Endodermal cell (in vitro differentiated cells): Measurements from ENCODE around the gene ZNF592. TPM values are rescaled to one million over a fixed set of nuclear protein-coding genes. Genes with fewer than 3 reads are reported as not detected.

Source experiments
- DNase-seq: peaks from one replicate; pipeline ENCODE4 v3.0.0-alpha.2; 2017
- H3K27ac ChIP-seq: 2 replicates; pipeline ENCODE4 v1.5.1; 2013; ENCODE audit warnings: mild to moderate bottlenecking, low read depth, low read length, moderate library complexity
- H3K27me3 ChIP-seq: 2 replicates; pipeline ENCODE4 v1.6.1; 2013; ENCODE audit warnings: mild to moderate bottlenecking, low read length, moderate library complexity; ENCODE audit not compliant: insufficient read depth, control insufficient read depth, poor library complexity, severe bottlenecking
- H3K36me3 ChIP-seq: 2 replicates; pipeline ENCODE4 v1.7.0; 2013; ENCODE audit warnings: mild to moderate bottlenecking, low read length, moderate library complexity; ENCODE audit not compliant: control insufficient read depth, insufficient read depth
- H3K4me1 ChIP-seq: one replicate; pipeline ENCODE4 v1.7.0; 2013; ENCODE audit warnings: low read length; ENCODE audit not compliant: control insufficient read depth, insufficient read depth
- H3K4me3 ChIP-seq: 2 replicates; pipeline ENCODE4 v1.5.1; 2013; ENCODE audit warnings: mild to moderate bottlenecking, low read length, moderate library complexity
- H3K9ac ChIP-seq: 2 replicates; pipeline ENCODE4 v1.6.1; 2013; ENCODE audit warnings: mild to moderate bottlenecking, low read length, moderate library complexity; ENCODE audit not compliant: poor library complexity, severe bottlenecking; ENCODE audit errors: extremely low read depth
- H3K9me3 ChIP-seq: 2 replicates; pipeline ENCODE4 v1.6.1; 2013; ENCODE audit warnings: mild to moderate bottlenecking, low read length, moderate library complexity; ENCODE audit not compliant: control insufficient read depth
- H3K27ac Mint-ChIP-seq: 2 replicates; pipeline ENCODE4 v1.8.0; 2020; ENCODE audit warnings: mixed read lengths
- H3K27me3 Mint-ChIP-seq: 2 replicates; pipeline ENCODE4 v1.8.0; 2021; ENCODE audit warnings: mild to moderate bottlenecking, mixed read lengths; ENCODE audit not compliant: insufficient read depth
- H3K36me3 Mint-ChIP-seq: 2 replicates; pipeline ENCODE4 v1.8.0; 2020; ENCODE audit warnings: low read depth, mixed read lengths
- H3K4me1 Mint-ChIP-seq: 2 replicates; pipeline ENCODE4 v1.8.0; 2020; ENCODE audit warnings: mixed read lengths
- H3K4me3 Mint-ChIP-seq: 2 replicates; pipeline ENCODE4 v1.8.0; 2020; ENCODE audit warnings: mild to moderate bottlenecking, moderate library complexity, mixed read lengths
- H3K9me3 Mint-ChIP-seq: 2 replicates; pipeline ENCODE4 v1.8.0; 2020; ENCODE audit warnings: mild to moderate bottlenecking, mixed read lengths
- CTCF ChIP-seq: fragments of 200-600 bp; sonication (generic); conservative IDR thresholded peaks from 2 replicates; pipeline ENCODE4 v1.5.0; 2021; ENCODE audit warnings: antibody characterized with exemption, mild to moderate bottlenecking
- WGBS, 2 experiments: methylation state at CpG; one replicate each; pipeline versions ENCODE4 v1.1.5 to v1.1.7; 2013; ENCODE audit warnings: missing lambda C conversion rate in 2 of 2, mixed read lengths in 1 of 2; ENCODE audit not compliant: insufficient coverage in 1 of 2, insufficient read length in 1 of 2; 5-methylcytosine and 5-hydroxymethylcytosine counted together
- total RNA-seq, 2 donors: library from RNA; stranded (reverse); fragmentation: NEBNext Ultra II Directional in 1 of 2; extraction: Animal tissue kit (Norgen Biotek cat#: 25700) in 1 of 2; gene quantifications; 2 replicates in 1 of 2; 3 replicates in 1 of 2; pipeline ENCODE4 v1.2.1, GENCODE V29; 2021

Gene ZNF592
- total RNA-seq, 2 donors from 2014 or later = 33.3 to 35.2 TPM

GRCh38 chr15:84799511-84800187 is 51.3 kb downstream of the ZNF592 start:
- H3K4me3 ChIP-seq = no peak overlapping the region
- no peaks in the 10 kb centered on the region for H3K27me3 ChIP-seq
- peaks cover 60% of the 10 kb centered on the region for H3K36me3 Mint-ChIP-seq
- H3K9me3 Mint-ChIP-seq = no peaks in the 10 kb centered on the region
- no peaks in the 10 kb centered on the region for H3K4me1 ChIP-seq
- no peak overlapping the region for H3K9ac ChIP-seq
- DNase-seq = no peak
- no peaks in the 10 kb centered on the region for H3K9me3 ChIP-seq
- no peak overlapping the region for H3K4me3 Mint-ChIP-seq
- peaks cover 81% of the 10 kb centered on the region for H3K36me3 ChIP-seq
- H3K27ac Mint-ChIP-seq = no peak overlapping the region
- WGBS, 2 experiments = 94 to 100% methylated on average over 7 to 10 of the region's 10 CpGs
- H3K27ac ChIP-seq = no peak overlapping the region
- no peak for TF ChIP-seq CTCF
- H3K4me1 Mint-ChIP-seq = no peaks in the 10 kb centered on the region
- no peaks in the 10 kb centered on the region for H3K27me3 Mint-ChIP-seq

- Mint-ChIP-seq H3K4me1 (no peaks in the 10 kb centered on the region), H3K27ac (no peak overlapping the region), H3K27me3 (no peaks in the 10 kb centered on the region), H3K4me3 (no peak overlapping the region), H3K36me3 (peaks cover 60% of the 10 kb centered on the region), H3K9me3 (no peaks in the 10 kb centered on the region)
- Histone ChIP-seq H3K4me1 (no peaks in the 10 kb centered on the region), H3K36me3 (peaks cover 84% of the 10 kb centered on the region), H3K9ac (no peak overlapping the region), H3K9me3 (no peaks in the 10 kb centered on the region), H3K27ac (no peak overlapping the region), H3K4me3 (no peak overlapping the region), H3K27me3 (no peaks in the 10 kb centered on the region)
- WGBS, 2 experiments = 91 to 96% methylated on average over 3 of the region's 3 CpGs
- no peak for TF ChIP-seq CTCF
- DNase-seq = no peak
Measured at GRCh38 chr15:84800365-84800806, 52.0 kb downstream of the ZNF592 start.

- peaks cover 80% of the 10 kb centered on the region for H3K36me3 ChIP-seq
- no peak overlapping the region for H3K4me3 ChIP-seq
- WGBS, 2 experiments = 93 to 95% methylated on average over 3 to 4 of the region's 4 CpGs
- Mint-ChIP-seq H3K4me3 (no peak overlapping the region), H3K27me3 (no peaks in the 10 kb centered on the region), H3K9me3 (no peaks in the 10 kb centered on the region), H3K4me1 (no peaks in the 10 kb centered on the region), H3K36me3 (peaks cover 44% of the 10 kb centered on the region), H3K27ac (no peak overlapping the region)
- H3K4me1 ChIP-seq = no peaks in the 10 kb centered on the region
- no peak for TF ChIP-seq CTCF
- no peaks in the 10 kb centered on the region for H3K9me3 ChIP-seq
- DNase-seq = no peak
- H3K9ac ChIP-seq = no peak overlapping the region
- no peak overlapping the region for H3K27ac ChIP-seq
- no peaks in the 10 kb centered on the region for H3K27me3 ChIP-seq
Measured at GRCh38 chr15:84804005-84804900, 55.9 kb downstream of the ZNF592 start.
